ENCODE results near the gene MPP2.

Gene MPP2

DNA sequence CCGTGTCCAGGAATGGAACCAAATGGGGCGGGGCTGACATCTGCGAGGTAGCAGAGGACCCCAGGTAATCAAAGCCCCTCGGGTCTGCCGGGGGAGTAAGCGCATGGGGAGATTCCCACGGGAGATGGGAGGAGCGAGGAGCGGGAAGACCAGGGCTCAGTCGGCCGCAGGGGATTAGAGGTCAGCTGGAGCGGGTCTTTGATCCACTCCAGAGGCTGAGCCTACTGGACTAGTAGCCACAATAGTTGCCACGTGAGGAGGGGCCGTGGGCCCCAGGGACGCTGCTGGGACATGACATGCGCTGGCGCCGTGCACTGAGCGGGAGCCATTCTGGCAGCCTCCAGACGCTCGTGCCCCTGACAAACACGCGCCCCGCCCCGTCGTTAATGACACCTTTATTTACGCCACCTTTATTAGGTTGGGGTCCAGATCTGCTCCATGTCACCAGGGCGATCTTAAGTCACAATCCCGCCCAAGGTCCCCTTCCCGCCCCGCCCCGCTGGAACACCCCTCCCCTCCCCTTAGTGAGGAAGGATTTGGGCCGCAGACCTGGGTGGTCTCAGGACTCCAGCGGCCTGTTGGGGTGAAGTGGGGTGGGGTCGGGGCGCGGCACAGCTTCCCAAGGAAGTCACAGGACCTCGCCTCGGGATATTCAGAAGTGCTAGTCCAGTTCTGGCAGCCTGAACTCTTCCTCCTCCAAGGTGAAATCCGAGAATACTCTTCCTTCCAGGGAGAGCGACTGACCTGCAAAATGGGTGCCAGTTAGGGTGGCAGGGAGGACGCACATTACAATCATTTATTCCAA is 19.9 kb upstream of the MPP2 start:
- no peaks in the 10 kb centered on the region for H3K36me3 ChIP-seq
- H3K27ac ChIP-seq = no peak overlapping the region
- H3K4me3 ChIP-seq (ENCODE audit: low read depth, low read length) = peak overlapping the region; percentile 43

DNA sequence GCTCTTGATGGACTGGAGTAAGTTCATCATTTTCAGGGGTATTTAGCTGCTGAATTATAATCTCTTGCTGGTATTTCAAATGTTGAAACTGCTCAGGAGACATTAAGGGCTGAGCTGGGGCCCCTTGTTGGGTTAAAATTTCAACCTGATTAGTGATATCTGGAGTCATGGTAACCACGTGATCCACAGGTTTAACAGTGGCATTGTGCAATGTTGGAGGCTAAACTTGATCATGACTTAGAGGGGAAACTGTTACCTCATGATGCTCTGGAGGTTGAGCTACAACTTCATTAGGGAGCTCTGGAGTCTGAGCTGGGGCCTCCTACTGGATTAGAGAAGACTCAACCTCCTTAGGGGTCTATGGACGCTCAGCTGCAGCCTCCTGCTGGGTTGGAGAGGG is 17.2 kb upstream of the MPP2 start:
- H3K27ac ChIP-seq = no peak overlapping the region
- DNase-seq = no peak
- H3K27me3 ChIP-seq (ENCODE audit: insufficient read depth, low read depth, severe bottlenecking) = peaks cover 63% of the 10 kb centered on the region
- H3K9me3 ChIP-seq (ENCODE audit: severe bottlenecking) = peaks cover 17% of the 10 kb centered on the region
- H3K4me3 ChIP-seq (ENCODE audit: low read depth, low read length) = no peak overlapping the region
- TF ChIP-seq, protein P1, sequence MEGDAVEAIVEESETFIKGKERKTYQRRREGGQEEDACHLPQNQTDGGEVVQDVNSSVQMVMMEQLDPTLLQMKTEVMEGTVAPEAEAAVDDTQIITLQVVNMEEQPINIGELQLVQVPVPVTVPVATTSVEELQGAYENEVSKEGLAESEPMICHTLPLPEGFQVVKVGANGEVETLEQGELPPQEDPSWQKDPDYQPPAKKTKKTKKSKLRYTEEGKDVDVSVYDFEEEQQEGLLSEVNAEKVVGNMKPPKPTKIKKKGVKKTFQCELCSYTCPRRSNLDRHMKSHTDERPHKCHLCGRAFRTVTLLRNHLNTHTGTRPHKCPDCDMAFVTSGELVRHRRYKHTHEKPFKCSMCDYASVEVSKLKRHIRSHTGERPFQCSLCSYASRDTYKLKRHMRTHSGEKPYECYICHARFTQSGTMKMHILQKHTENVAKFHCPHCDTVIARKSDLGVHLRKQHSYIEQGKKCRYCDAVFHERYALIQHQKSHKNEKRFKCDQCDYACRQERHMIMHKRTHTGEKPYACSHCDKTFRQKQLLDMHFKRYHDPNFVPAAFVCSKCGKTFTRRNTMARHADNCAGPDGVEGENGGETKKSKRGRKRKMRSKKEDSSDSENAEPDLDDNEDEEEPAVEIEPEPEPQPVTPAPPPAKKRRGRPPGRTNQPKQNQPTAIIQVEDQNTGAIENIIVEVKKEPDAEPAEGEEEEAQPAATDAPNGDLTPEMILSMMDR (IDR thresholded peaks at IDR 0.05; ENCODE audit: low read depth, low read length) = no peak
- H3K36me3 ChIP-seq = no peaks in the 10 kb centered on the region

More for the DNA sequence above, 19.9 kb upstream of the MPP2 start:
- TF ChIP-seq, protein P1 (IDR thresholded peaks at IDR 0.05; ENCODE audit: low read depth, low read length) = no peak
- peak; percentile 63 for DNase-seq
- peaks cover 41% of the 10 kb centered on the region for H3K27me3 ChIP-seq (ENCODE audit: insufficient read depth, low read depth, severe bottlenecking)
- peaks cover 18% of the 10 kb centered on the region for H3K9me3 ChIP-seq (ENCODE audit: severe bottlenecking)

DNA sequence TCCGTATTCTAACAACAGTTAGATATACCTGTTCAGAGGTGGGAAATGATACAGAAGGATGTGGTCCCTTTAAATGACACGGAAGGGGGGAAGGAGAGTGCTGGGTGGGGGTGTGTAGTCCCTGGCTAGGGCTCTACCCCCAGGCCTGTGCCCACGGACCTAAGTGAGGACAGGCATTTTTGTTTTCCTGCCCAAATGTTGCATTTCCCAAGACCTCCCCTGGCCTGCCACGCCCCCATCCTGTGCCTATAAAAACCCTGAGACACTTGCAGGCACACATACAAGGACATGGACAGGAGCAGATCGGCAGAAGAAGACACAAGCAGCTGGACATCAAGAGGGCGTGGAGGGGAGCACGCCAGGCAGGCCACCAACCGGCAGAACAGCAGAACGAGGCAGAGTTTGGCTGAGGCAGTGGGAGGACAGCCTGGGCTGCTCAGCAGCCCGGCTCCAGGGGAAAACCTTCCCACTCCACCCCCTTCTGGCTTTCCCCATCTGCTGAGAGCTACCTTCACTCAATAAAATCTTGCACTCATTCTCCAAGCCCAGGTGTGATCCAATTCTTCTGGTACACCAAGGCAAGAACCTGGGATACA is 13.3 kb upstream of the MPP2 start:
- DNase-seq = no peak
- H3K4me3 ChIP-seq (ENCODE audit: low read depth, low read length) = no peak overlapping the region
- no peaks in the 10 kb centered on the region for H3K36me3 ChIP-seq
- TF ChIP-seq, protein P1 (IDR thresholded peaks at IDR 0.05; ENCODE audit: low read depth, low read length) = no peak
- H3K27me3 ChIP-seq (ENCODE audit: insufficient read depth, low read depth, severe bottlenecking) = peaks cover 73% of the 10 kb centered on the region
- H3K27ac ChIP-seq = no peak overlapping the region
- peaks cover 11% of the 10 kb centered on the region for H3K9me3 ChIP-seq (ENCODE audit: severe bottlenecking)

DNA sequence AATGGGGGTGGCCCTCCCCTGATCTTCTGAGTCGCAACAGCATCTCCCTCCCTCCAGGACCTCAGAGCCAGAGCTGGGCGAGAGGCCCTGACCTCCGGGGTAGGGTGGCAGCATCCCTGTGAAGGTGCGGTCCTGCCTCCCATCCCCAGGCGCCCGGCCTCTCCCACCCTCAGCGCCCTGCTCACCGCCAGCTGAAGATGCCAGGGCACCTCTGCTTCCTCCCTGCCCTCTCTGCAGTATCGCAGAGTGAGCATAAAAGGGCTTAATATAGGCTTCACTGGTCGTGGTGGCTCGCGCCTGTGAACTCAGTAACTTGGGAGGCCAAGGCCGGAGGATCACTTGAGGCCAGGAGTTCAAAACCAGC is 10.7 kb upstream of the MPP2 start:
- peaks cover 74% of the 10 kb centered on the region for H3K27me3 ChIP-seq (ENCODE audit: insufficient read depth, low read depth, severe bottlenecking)
- TF ChIP-seq, protein P1 (IDR thresholded peaks at IDR 0.05; ENCODE audit: low read depth, low read length) = no peak
- no peak for DNase-seq
- no peak overlapping the region for H3K4me3 ChIP-seq (ENCODE audit: low read depth, low read length)
- H3K9me3 ChIP-seq (ENCODE audit: severe bottlenecking) = no peaks in the 10 kb centered on the region
- H3K27ac ChIP-seq = no peak overlapping the region
- no peaks in the 10 kb centered on the region for H3K36me3 ChIP-seq

DNA sequence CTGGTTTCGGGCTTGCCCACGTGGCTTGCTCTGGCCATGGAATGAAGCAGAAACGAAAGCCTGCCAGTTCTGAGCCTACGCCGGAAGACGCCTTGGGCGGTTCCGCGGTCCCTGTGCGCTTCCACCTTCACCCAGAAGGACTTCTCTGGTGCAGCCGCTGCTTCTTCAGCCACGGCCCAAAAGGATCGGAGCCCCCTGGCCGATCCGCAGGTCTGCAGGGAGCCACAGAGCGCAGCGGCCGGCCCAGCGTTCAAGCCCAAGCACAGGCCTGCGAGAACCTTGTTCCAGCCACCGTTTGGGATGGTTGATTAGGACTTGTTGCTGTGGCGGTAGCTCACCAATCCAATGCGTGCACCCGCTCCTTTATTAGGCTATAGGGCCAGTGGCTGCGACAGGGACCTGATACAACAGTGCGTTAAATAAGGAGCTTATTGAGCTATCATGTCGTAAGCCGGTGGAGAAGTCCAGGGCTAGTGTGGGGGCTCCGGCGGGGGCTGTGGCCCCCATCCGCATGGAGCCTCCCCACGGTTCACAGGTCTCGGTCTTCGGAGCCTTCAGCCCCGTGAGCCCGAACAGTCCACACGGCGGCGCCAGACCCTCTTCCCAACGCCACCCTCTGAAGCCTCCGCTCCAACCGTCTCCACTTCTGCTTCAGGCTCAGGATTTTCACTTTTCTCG is 10.2 kb upstream of the MPP2 start:
- H3K36me3 ChIP-seq = no peaks in the 10 kb centered on the region
- no peak overlapping the region for H3K4me3 ChIP-seq (ENCODE audit: low read depth, low read length)
- no peak overlapping the region for H3K27ac ChIP-seq
- peaks cover 79% of the 10 kb centered on the region for H3K27me3 ChIP-seq (ENCODE audit: insufficient read depth, low read depth, severe bottlenecking)
- H3K9me3 ChIP-seq (ENCODE audit: severe bottlenecking) = no peaks in the 10 kb centered on the region
- TF ChIP-seq, protein P1 (IDR thresholded peaks at IDR 0.05; ENCODE audit: low read depth, low read length) = peak; percentile 97
- peak; percentile 76 for DNase-seq

All from WERI-Rb-1 (cell line).